ENCODE results near the gene EXOC3.

The EXOC3 gene

GRCh38 chr5:474840-475661 lies 32.1 kb downstream of the EXOC3 start:
- Histone ChIP-seq H3K27ac (ENCODE audit: low read length) (no peak overlapping the region), H3K36me3 (replicated peaks; ENCODE audit: low read depth, low read length) (peaks cover 6% of the 10 kb centered on the region), H3K79me2 (ENCODE audit: low read length) (peaks cover 25% of the 10 kb centered on the region), H4K20me1 (ENCODE audit: insufficient read depth, low read length) (no peaks in the 10 kb centered on the region), H3K27me3 (ENCODE audit: low read depth, low read length) (no peaks in the 10 kb centered on the region), H3K9me3 (ENCODE audit: insufficient read depth, low read length) (no peaks in the 10 kb centered on the region), H2AFZ (ENCODE audit: low read depth, low read length) (no peak overlapping the region), H3K4me3 (ENCODE audit: low read length) (no peak overlapping the region), H3K4me2 (ENCODE audit: low read length) (no peak overlapping the region), H3K9ac (ENCODE audit: low read length) (no peak overlapping the region), H3K4me1 (ENCODE audit: low read length) (peaks cover 16% of the 10 kb centered on the region)
- TF ChIP-seq EZH2phosphoT487 (IDR thresholded peaks at IDR 0.05; ENCODE audit: low read depth) (no peak), CTCF (IDR thresholded peaks at IDR 0.05; ENCODE audit: low read depth, low read length) (no peak)

- no peak overlapping the region for H3K27ac ChIP-seq (ENCODE audit: low read length)
- peaks cover 6% of the 10 kb centered on the region for H3K36me3 ChIP-seq (replicated peaks; ENCODE audit: low read depth, low read length)
- no peak overlapping the region for H2AFZ ChIP-seq (ENCODE audit: low read depth, low read length)
- H3K4me3 ChIP-seq (ENCODE audit: low read length): no peak overlapping the region
- H3K4me1 ChIP-seq (ENCODE audit: low read length): peaks cover 12% of the 10 kb centered on the region
- no peaks in the 10 kb centered on the region for H3K9me3 ChIP-seq (ENCODE audit: insufficient read depth, low read length)
- H3K27me3 ChIP-seq (ENCODE audit: low read depth, low read length): no peaks in the 10 kb centered on the region
- no peak overlapping the region for H3K9ac ChIP-seq (ENCODE audit: low read length)
- peaks cover 21% of the 10 kb centered on the region for H3K79me2 ChIP-seq (ENCODE audit: low read length)
- no peak overlapping the region for H3K4me2 ChIP-seq (ENCODE audit: low read length)
- H4K20me1 ChIP-seq (ENCODE audit: insufficient read depth, low read length): no peaks in the 10 kb centered on the region
- TF ChIP-seq EZH2phosphoT487 (IDR thresholded peaks at IDR 0.05; ENCODE audit: low read depth) (no peak), CTCF (IDR thresholded peaks at IDR 0.05; ENCODE audit: low read depth, low read length) (no peak)
These were observed 32.7 kb downstream of the EXOC3 start for GRCh38 chr5:475704-476101.

GRCh38 chr5:476102-476813 lies 33.3 kb downstream of the EXOC3 start:
- no peak for TF ChIP-seq CTCF (IDR thresholded peaks at IDR 0.05; ENCODE audit: low read depth, low read length)
- TF ChIP-seq EZH2phosphoT487 (IDR thresholded peaks at IDR 0.05; ENCODE audit: low read depth): no peak
- Histone ChIP-seq H4K20me1 (ENCODE audit: insufficient read depth, low read length) (no peaks in the 10 kb centered on the region), H3K4me1 (ENCODE audit: low read length) (peaks cover 7% of the 10 kb centered on the region), H3K27ac (ENCODE audit: low read length) (no peak overlapping the region), H3K9me3 (ENCODE audit: insufficient read depth, low read length) (no peaks in the 10 kb centered on the region), H3K9ac (ENCODE audit: low read length) (no peak overlapping the region), H2AFZ (ENCODE audit: low read depth, low read length) (no peak overlapping the region), H3K36me3 (replicated peaks; ENCODE audit: low read depth, low read length) (peaks cover 6% of the 10 kb centered on the region), H3K4me2 (ENCODE audit: low read length) (no peak overlapping the region), H3K79me2 (ENCODE audit: low read length) (peaks cover 15% of the 10 kb centered on the region), H3K27me3 (ENCODE audit: low read depth, low read length) (no peaks in the 10 kb centered on the region), H3K4me3 (ENCODE audit: low read length) (no peak overlapping the region)

- Histone ChIP-seq H3K27me3 (ENCODE audit: low read depth, low read length) (no peaks in the 10 kb centered on the region), H2AFZ (ENCODE audit: low read depth, low read length) (no peak overlapping the region), H4K20me1 (ENCODE audit: insufficient read depth, low read length) (no peaks in the 10 kb centered on the region)
These were observed 33.8 kb downstream of the EXOC3 start for GRCh38 chr5:476814-477175.

More at GRCh38 chr5:476814-477175, 33.8 kb downstream of the EXOC3 start:
- H3K27ac ChIP-seq (ENCODE audit: low read length): no peak overlapping the region
- peaks cover under 1% of the 10 kb centered on the region for H3K36me3 ChIP-seq (replicated peaks; ENCODE audit: low read depth, low read length)
- H3K4me3 ChIP-seq (ENCODE audit: low read length): no peak overlapping the region
- peaks cover 10% of the 10 kb centered on the region for H3K79me2 ChIP-seq (ENCODE audit: low read length)
- no peak overlapping the region for H3K4me2 ChIP-seq (ENCODE audit: low read length)
- H3K9ac ChIP-seq (ENCODE audit: low read length): no peak overlapping the region
- H3K4me1 ChIP-seq (ENCODE audit: low read length): peaks cover 2% of the 10 kb centered on the region
- no peaks in the 10 kb centered on the region for H3K9me3 ChIP-seq (ENCODE audit: insufficient read depth, low read length)
- TF ChIP-seq CTCF (IDR thresholded peaks at IDR 0.05; ENCODE audit: low read depth, low read length) (no peak), EZH2phosphoT487 (IDR thresholded peaks at IDR 0.05; ENCODE audit: low read depth) (no peak)
